Right lobe of liver (tissue), 4 donors: ENCODE measurements around the gene CD302.
"Not testable (repeated sequence)": the region's sequence is repeated elsewhere in the genome, so short reads cannot be mapped to it uniquely, and the experiment has no call there.

Experiments used
- CTCF ChIP-seq, 4 donors: fragments of 200-600 bp in 3 of 4; fragments of 450-650 bp in 1 of 4; IDR thresholded peaks; one replicate each; pipeline versions ENCODE4 v1.5.1 to v1.8.0; 2016 to 2022; ENCODE audit warnings: antibody characterized with exemption in 4 of 4, mild to moderate bottlenecking in 2 of 4
- POLR2A ChIP-seq: fragments of 450-650 bp; IDR thresholded peaks from one replicate; pipeline ENCODE4 v1.6.1; 2017; ENCODE audit warnings: antibody characterized with exemption, mild to moderate bottlenecking
- donor health status: DM: no; HTN: no; CAD: no.
- donor health status: DM: no; HTN: no; CAD: no.
- donor health status: DM: no; HTN: yes; CAD: no.

- not testable (repeated sequence) for TF ChIP-seq CTCF (IDR thresholded peaks at IDR 0.05); POLR2A
Observed at GRCh38 chr2:159745237-159745636, 52.8 kb downstream of the CD302 start.
